Measurements from ENCODE around the gene SDR9C7. TPM values are rescaled to one million over a fixed set of nuclear protein-coding genes. Genes with fewer than 3 reads are reported as not detected.
"Not testable (repeated sequence)": the region's sequence is repeated elsewhere in the genome, so short reads cannot be mapped to it uniquely, and the experiment has no call there.

Gene SDR9C7
- total RNA-seq, 2 experiments from 2014 or later = not detected

DNA sequence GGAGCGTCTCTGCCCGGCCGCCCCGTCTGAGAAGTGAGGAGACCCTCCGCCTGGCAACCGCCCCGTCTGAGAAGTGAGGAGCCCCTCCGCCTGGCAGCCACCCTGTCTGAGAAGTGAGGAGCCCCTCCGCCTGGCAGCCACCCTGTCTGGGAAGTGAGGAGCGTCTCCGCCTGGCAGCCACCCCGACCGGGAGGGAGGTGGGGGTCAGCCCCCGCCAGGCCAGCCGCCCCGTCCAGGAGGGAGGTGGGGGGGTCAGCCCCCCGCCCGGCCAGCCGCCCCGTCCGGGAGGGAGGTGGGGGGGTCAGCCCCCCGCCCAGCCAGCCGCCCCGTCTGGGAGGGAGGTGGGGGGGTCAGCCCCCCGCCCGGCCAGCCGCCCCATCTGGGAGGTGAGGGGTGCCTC is 29.3 kb upstream of the SDR9C7 start:
- H3K4me3 Mint-ChIP-seq; H3K27ac Mint-ChIP-seq; ATAC-seq (ENCODE audit: poor library complexity); CTCF ChIA-PET; H3K4me3 ChIP-seq (ENCODE audit: low read length); H3K4me1 ChIP-seq (ENCODE audit: insufficient read depth, low read length); H3K9me3 Mint-ChIP-seq; POLR2A ChIA-PET; H3K36me3 Mint-ChIP-seq (ENCODE audit: low read depth); H3K27me3 ChIP-seq (ENCODE audit: control insufficient read depth in 1 of 2, insufficient read depth in 2 of 2, low read length in 2 of 2); DNase-seq; H3K27ac ChIP-seq (ENCODE audit: low read depth in 1 of 2, low read length in 2 of 2); H3K27me3 Mint-ChIP-seq; intact Hi-C loops (cut with DNase I, micrococcal nuclease); H3K36me3 ChIP-seq (ENCODE audit: insufficient read depth, low read length); H3K4me1 Mint-ChIP-seq (ENCODE audit: low read depth): not testable (repeated sequence)
- H3K9me3 ChIP-seq (ENCODE audit: control insufficient read depth in 1 of 2, insufficient read depth in 1 of 2, low read length in 2 of 2) = peaks cover 4 to 13% of the 10 kb centered on the region in 2 experiments

DNA sequence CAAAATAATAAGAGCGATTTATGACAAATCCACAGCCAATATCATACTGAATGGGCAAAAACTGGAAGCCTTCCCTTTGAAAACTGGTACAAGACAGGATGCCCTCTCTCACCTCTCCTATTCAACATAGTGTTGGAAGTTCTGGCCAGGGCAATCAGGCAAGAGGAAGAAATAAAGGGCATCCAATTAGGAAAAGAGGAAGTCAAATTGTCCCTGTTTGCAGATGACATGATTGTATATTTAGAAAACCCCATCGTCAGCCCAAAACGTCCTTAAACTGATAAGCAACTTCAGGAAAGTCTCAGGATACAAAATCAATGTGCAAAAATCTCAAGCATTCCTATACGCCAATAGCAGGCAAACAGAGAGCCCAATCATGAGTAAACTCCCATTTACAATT is 28.0 kb upstream of the SDR9C7 start:
- H3K9me3 ChIP-seq (ENCODE audit: control insufficient read depth in 1 of 2, insufficient read depth in 1 of 2, low read length in 2 of 2) = peaks cover 7 to 21% of the 10 kb centered on the region in 2 experiments
- DNase-seq; H3K4me1 Mint-ChIP-seq (ENCODE audit: low read depth); H3K27ac Mint-ChIP-seq; H3K27me3 ChIP-seq (ENCODE audit: control insufficient read depth in 1 of 2, insufficient read depth in 2 of 2, low read length in 2 of 2); H3K27me3 Mint-ChIP-seq; intact Hi-C loops (cut with DNase I, micrococcal nuclease); H3K4me1 ChIP-seq (ENCODE audit: insufficient read depth, low read length); H3K4me3 ChIP-seq (ENCODE audit: low read length); H3K4me3 Mint-ChIP-seq; H3K36me3 ChIP-seq (ENCODE audit: insufficient read depth, low read length); H3K36me3 Mint-ChIP-seq (ENCODE audit: low read depth); POLR2A ChIA-PET; H3K9me3 Mint-ChIP-seq; ATAC-seq (ENCODE audit: poor library complexity); CTCF ChIA-PET; H3K27ac ChIP-seq (ENCODE audit: low read depth in 1 of 2, low read length in 2 of 2): not testable (repeated sequence)

- Mint-ChIP-seq H3K36me3 (ENCODE audit: low read depth) (no peaks in the 10 kb centered on the region), H3K4me1 (ENCODE audit: low read depth) (no peaks in the 10 kb centered on the region), H3K27ac (no peak overlapping the region), H3K4me3 (no peak overlapping the region), H3K27me3 (no peaks in the 10 kb centered on the region), H3K9me3 (no peaks in the 10 kb centered on the region)
- POLR2A ChIA-PET = no interaction called here
- H3K9me3 ChIP-seq (ENCODE audit: control insufficient read depth in 1 of 2, insufficient read depth in 1 of 2, low read length in 2 of 2) = peaks cover 7 to 19% of the 10 kb centered on the region in 2 experiments
- no peaks in the 10 kb centered on the region for H3K4me1 ChIP-seq (ENCODE audit: insufficient read depth, low read length)
- CTCF ChIA-PET = no interaction called here
- H3K27ac ChIP-seq (ENCODE audit: low read depth in 1 of 2, low read length in 2 of 2) = no peak overlapping the region
- no peak for DNase-seq
- intact Hi-C loops (cut with DNase I, micrococcal nuclease) = no loop called here
- no peak for TF ChIP-seq CTCF (IDR thresholded peaks at IDR 0.05)
- H3K36me3 ChIP-seq (ENCODE audit: insufficient read depth, low read length) = no peaks in the 10 kb centered on the region
- no peak overlapping the region for H3K4me3 ChIP-seq (ENCODE audit: low read length)
- ATAC-seq (ENCODE audit: poor library complexity) = no peak
- peaks cover 0 to 7% of the 10 kb centered on the region in 2 experiments for H3K27me3 ChIP-seq (ENCODE audit: control insufficient read depth in 1 of 2, insufficient read depth in 2 of 2, low read length in 2 of 2)
These were observed 24.2 kb upstream of the SDR9C7 start for GRCh38 chr12:56958422-56958821.

- DNase-seq (no peak), ATAC-seq (ENCODE audit: poor library complexity) (no peak)
- Mint-ChIP-seq H3K27me3 (no peaks in the 10 kb centered on the region), H3K36me3 (ENCODE audit: low read depth) (no peaks in the 10 kb centered on the region), H3K4me3 (no peak within 1 kb of the TSS), H3K4me1 (ENCODE audit: low read depth) (no peaks in the 10 kb centered on the region), H3K27ac (no peak within 1 kb of the TSS), H3K9me3 (no peaks in the 10 kb centered on the region)
- peaks cover 0 to 7% of the 10 kb centered on the region in 2 experiments for H3K27me3 ChIP-seq (ENCODE audit: control insufficient read depth in 1 of 2, insufficient read depth in 2 of 2, low read length in 2 of 2)
- CTCF ChIA-PET = no interaction called here
- intact Hi-C loops (cut with DNase I, micrococcal nuclease) = no loop called here
- no peak within 1 kb of the TSS for H3K4me3 ChIP-seq (ENCODE audit: low read length)
- peaks cover 7 to 15% of the 10 kb centered on the region in 2 experiments for H3K9me3 ChIP-seq (ENCODE audit: control insufficient read depth in 1 of 2, insufficient read depth in 1 of 2, low read length in 2 of 2)
- H3K27ac ChIP-seq (ENCODE audit: low read depth in 1 of 2, low read length in 2 of 2) = no peak within 1 kb of the TSS
- no peaks in the 10 kb centered on the region for H3K4me1 ChIP-seq (ENCODE audit: insufficient read depth, low read length)
- no peak for TF ChIP-seq CTCF (IDR thresholded peaks at IDR 0.05)
- POLR2A ChIA-PET = no interaction called here
- H3K36me3 ChIP-seq (ENCODE audit: insufficient read depth, low read length) = no peaks in the 10 kb centered on the region
These were observed 23.2 kb upstream of the SDR9C7 start, which contains the start of gene RDH16 for GRCh38 chr12:56957229-56958052. RDH16 (minus strand) TSS chr12:56957608; CDS start chr12:56957462, 146 bp downstream.

All from CD4-positive, alpha-beta T cell (primary cell).